Measurements from ENCODE around the gene ZNF837.
A peak's percentile ranks its signal among the peaks of the same experiment; 100 is the strongest.

DNA sequence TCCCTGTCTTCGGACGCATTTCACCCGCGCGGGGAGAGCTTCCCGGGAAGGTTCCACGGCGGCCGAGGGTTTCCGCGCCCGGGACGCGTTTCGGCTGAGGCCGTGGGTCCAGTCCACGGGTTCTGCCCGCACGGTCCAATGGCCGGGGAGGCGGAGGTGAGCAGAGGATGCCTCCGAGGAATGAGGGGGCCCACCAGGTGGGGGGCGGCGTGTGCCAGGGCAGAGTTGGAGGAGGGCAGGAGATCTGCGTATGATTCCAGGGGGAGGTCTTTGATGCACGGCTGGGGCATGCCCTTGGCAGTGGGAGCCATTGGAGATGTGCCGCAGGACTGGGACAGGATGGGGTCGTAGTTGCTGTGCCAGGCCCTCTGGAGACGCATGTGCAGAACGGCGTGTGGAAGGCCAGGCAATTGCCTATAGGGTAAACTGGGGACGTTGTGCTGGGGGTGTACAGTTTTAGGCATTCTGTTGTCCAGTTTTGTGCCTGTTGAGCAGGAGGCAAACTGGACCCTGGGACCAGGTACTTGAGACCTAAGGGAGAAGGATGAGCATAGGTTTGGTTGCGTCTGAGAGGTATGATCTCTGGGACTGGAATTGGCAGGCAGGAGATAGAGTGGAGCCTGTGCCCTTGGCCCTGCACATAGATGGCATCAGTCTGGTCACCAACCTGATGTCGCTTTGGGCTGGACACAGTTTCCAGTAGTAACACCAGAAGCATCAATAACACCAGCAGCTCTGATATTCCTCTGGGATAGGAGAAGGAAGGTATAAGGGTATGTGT, 28.4 kb upstream of the ZNF837 start:
- TF ChIP-seq FOXM1 (IDR thresholded peaks at IDR 0.05; ENCODE audit: borderline replicate concordance, low read depth) (no peak), CEBPB (IDR thresholded peaks at IDR 0.05) (no peak), TAF1 (IDR thresholded peaks at IDR 0.05; ENCODE audit: low read depth) (no peak; the same call in 1 of the 2 replicates), CREB1 (IDR thresholded peaks at IDR 0.05; ENCODE audit: low read depth) (no peak), NFIC (IDR thresholded peaks at IDR 0.05) (no peak), ZBTB7A (IDR thresholded peaks at IDR 0.05; ENCODE audit: low read depth) (peak; percentile 61; the same call in 1 of the 2 replicates), YY1 (IDR thresholded peaks at IDR 0.05; ENCODE audit: low read depth) (no peak)
- TF ChIP-seq, protein P1, sequence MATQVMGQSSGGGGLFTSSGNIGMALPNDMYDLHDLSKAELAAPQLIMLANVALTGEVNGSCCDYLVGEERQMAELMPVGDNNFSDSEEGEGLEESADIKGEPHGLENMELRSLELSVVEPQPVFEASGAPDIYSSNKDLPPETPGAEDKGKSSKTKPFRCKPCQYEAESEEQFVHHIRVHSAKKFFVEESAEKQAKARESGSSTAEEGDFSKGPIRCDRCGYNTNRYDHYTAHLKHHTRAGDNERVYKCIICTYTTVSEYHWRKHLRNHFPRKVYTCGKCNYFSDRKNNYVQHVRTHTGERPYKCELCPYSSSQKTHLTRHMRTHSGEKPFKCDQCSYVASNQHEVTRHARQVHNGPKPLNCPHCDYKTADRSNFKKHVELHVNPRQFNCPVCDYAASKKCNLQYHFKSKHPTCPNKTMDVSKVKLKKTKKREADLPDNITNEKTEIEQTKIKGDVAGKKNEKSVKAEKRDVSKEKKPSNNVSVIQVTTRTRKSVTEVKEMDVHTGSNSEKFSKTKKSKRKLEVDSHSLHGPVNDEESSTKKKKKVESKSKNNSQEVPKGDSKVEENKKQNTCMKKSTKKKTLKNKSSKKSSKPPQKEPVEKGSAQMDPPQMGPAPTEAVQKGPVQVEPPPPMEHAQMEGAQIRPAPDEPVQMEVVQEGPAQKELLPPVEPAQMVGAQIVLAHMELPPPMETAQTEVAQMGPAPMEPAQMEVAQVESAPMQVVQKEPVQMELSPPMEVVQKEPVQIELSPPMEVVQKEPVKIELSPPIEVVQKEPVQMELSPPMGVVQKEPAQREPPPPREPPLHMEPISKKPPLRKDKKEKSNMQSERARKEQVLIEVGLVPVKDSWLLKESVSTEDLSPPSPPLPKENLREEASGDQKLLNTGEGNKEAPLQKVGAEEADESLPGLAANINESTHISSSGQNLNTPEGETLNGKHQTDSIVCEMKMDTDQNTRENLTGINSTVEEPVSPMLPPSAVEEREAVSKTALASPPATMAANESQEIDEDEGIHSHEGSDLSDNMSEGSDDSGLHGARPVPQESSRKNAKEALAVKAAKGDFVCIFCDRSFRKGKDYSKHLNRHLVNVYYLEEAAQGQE (IDR thresholded peaks at IDR 0.05; ENCODE audit: low read depth) = no peak

All from Ishikawa (cell line).